Mesenchymal stem cell (in vitro differentiated cells and primary cell): Measurements from ENCODE around the gene TTI1.

Source experiments
- DNase-seq: peaks from one replicate; pipeline ENCODE4 v3.0.0-alpha.2; 2013
- H2AFZ ChIP-seq: one replicate; pipeline ENCODE4 v1.6.1; 2013; ENCODE audit warnings: low read depth, mild to moderate bottlenecking, control low read depth, inconsistent platforms, low read length, moderate library complexity
- H2AK5ac ChIP-seq: 2 replicates; pipeline ENCODE4 v1.6.1; 2013; ENCODE audit warnings: low read length, moderate library complexity, mild to moderate bottlenecking, inconsistent platforms; ENCODE audit not compliant: severe bottlenecking
- H2BK120ac ChIP-seq: one replicate; pipeline ENCODE4 v1.6.1; 2013; ENCODE audit warnings: low read depth, mild to moderate bottlenecking, inconsistent platforms, low read length, moderate library complexity
- H2BK12ac ChIP-seq, 2 experiments: one replicate each; pipeline ENCODE4 v1.6.1; 2013; ENCODE audit warnings: inconsistent platforms in 2 of 2, low read length in 2 of 2, mild to moderate bottlenecking in 2 of 2, moderate library complexity in 2 of 2, control low read depth in 1 of 2
- H2BK15ac ChIP-seq: one replicate; pipeline ENCODE4 v1.6.1; 2013; ENCODE audit warnings: mild to moderate bottlenecking, low read depth, inconsistent platforms; ENCODE audit not compliant: poor library complexity, severe bottlenecking
- H2BK5ac ChIP-seq: 2 replicates; pipeline ENCODE4 v1.6.1; 2013; ENCODE audit warnings: low read depth, mild to moderate bottlenecking, low read length, control low read depth, inconsistent platforms; ENCODE audit not compliant: poor library complexity, severe bottlenecking
- H3K14ac ChIP-seq, 2 experiments: one replicate each; pipeline ENCODE4 v1.6.1; 2013; ENCODE audit warnings: inconsistent platforms in 2 of 2, low read length in 2 of 2, control low read depth in 1 of 2, mild to moderate bottlenecking in 1 of 2, moderate library complexity in 1 of 2
- H3K18ac ChIP-seq, 2 experiments: one replicate each; pipeline ENCODE4 v1.6.1; 2013; ENCODE audit warnings: inconsistent platforms in 2 of 2, low read length in 2 of 2, control low read depth in 1 of 2, low read depth in 1 of 2, mild to moderate bottlenecking in 1 of 2
- H3K23ac ChIP-seq, 2 experiments: one replicate each; pipeline ENCODE4 v1.6.1; 2013; ENCODE audit warnings: inconsistent platforms in 2 of 2, low read length in 2 of 2, mild to moderate bottlenecking in 2 of 2, moderate library complexity in 2 of 2, control low read depth in 1 of 2
- H3K27ac ChIP-seq: 2 replicates; pipeline ENCODE4 v1.5.1; 2013; ENCODE audit warnings: mild to moderate bottlenecking, moderate library complexity, low read length, control low read depth, inconsistent platforms; ENCODE audit not compliant: poor library complexity, severe bottlenecking
- H3K27me3 ChIP-seq, 2 experiments: 2 replicates each; pipeline versions ENCODE4 v1.6.1 to v1.7.0; 2013; ENCODE audit warnings: low read length in 2 of 2, mild to moderate bottlenecking in 2 of 2, moderate library complexity in 2 of 2, control low read depth in 1 of 2, inconsistent platforms in 1 of 2; ENCODE audit not compliant: control insufficient read depth in 1 of 2, insufficient read depth in 1 of 2
- H3K36me3 ChIP-seq, 2 experiments: 2 replicates each; pipeline versions ENCODE4 v1.6.1 to v1.7.0; 2013; ENCODE audit warnings: low read length in 2 of 2, control low read depth in 1 of 2, inconsistent platforms in 1 of 2, low read depth in 1 of 2, mild to moderate bottlenecking in 1 of 2; ENCODE audit not compliant: insufficient read depth in 2 of 2, control insufficient read depth in 1 of 2
- H3K4ac ChIP-seq, 2 experiments: one replicate each; pipeline ENCODE4 v1.6.1; 2013; ENCODE audit warnings: inconsistent platforms in 2 of 2, low read length in 2 of 2, mild to moderate bottlenecking in 2 of 2, moderate library complexity in 2 of 2, control low read depth in 1 of 2, low read depth in 1 of 2
- H3K4me1 ChIP-seq: 2 replicates; pipeline ENCODE4 v1.6.1; 2013; ENCODE audit warnings: low read depth, low read length, control low read depth; ENCODE audit not compliant: control insufficient read depth, insufficient read depth
- H3K4me2 ChIP-seq: 2 replicates; pipeline ENCODE4 v1.6.1; 2013; ENCODE audit warnings: low read length, mild to moderate bottlenecking, inconsistent platforms; ENCODE audit not compliant: poor library complexity, severe bottlenecking
- H3K4me3 ChIP-seq, 2 experiments: 2 replicates each; pipeline versions ENCODE4 v1.5.1 to v1.7.0; 2013; ENCODE audit warnings: low read length in 2 of 2, mild to moderate bottlenecking in 2 of 2, control low read depth in 1 of 2, low read depth in 1 of 2; ENCODE audit not compliant: insufficient read depth in 1 of 2
- H3K79me1 ChIP-seq: replicated peaks from 2 replicates; pipeline ENCODE4 v1.6.1; 2013; ENCODE audit warnings: mild to moderate bottlenecking, control low read depth, low read length, inconsistent platforms; ENCODE audit not compliant: poor library complexity, severe bottlenecking
- H3K9ac ChIP-seq: 2 replicates; pipeline ENCODE4 v1.7.0; 2013; ENCODE audit warnings: mild to moderate bottlenecking, low read length, moderate library complexity
- H3K9me3 ChIP-seq: 2 replicates; pipeline ENCODE4 v1.7.0; 2013; ENCODE audit warnings: mild to moderate bottlenecking, low read length; ENCODE audit not compliant: control insufficient read depth
- H4K8ac ChIP-seq: one replicate; pipeline ENCODE4 v1.6.1; 2013; ENCODE audit warnings: inconsistent platforms, mild to moderate bottlenecking, low read length, moderate library complexity
- H4K91ac ChIP-seq: one replicate; pipeline ENCODE4 v1.6.1; 2013; ENCODE audit warnings: mild to moderate bottlenecking, low read length, inconsistent platforms
- WGBS: methylation state at CpG from one replicate; pipeline ENCODE4 v1.1.7; 2013; ENCODE audit warnings: mixed read lengths; 5-methylcytosine and 5-hydroxymethylcytosine counted together

Gene TTI1

DNA sequence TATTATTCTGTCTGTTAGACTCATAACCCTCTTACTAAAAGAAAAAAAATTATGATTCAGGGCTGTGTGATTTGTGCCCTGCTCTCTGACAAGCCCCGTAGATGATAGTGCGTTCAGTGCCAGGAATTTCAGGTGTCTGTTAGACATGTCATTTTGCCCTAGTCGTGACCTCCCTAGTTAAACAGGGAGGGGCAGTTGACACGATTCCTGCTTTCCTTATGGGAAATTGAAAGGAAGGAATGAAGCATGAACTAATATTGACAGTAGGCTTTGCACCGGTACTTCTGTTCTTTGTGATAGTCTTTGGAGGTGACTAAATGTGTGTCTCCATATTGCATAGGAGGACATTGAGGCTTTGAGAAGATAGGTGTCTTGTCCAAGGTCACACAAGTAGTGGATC is 26.6 kb upstream of the TTI1 start:
- Histone ChIP-seq H3K4me1 (peaks cover 3% of the 10 kb centered on the region), H2AFZ (no peak overlapping the region), H3K9ac (no peak overlapping the region), H3K23ac (no peak overlapping the region), H3K79me1 (peaks cover 26% of the 10 kb centered on the region), H2AK5ac (no peak overlapping the region), H2BK12ac (no peak overlapping the region), H2BK5ac (no peak overlapping the region), H3K18ac (no peak overlapping the region), H4K91ac (no peak overlapping the region), H3K9me3 (no peaks in the 10 kb centered on the region), H2BK120ac (no peak overlapping the region), H3K4ac (no peak overlapping the region), H3K27ac (no peak overlapping the region), H3K14ac (no peak overlapping the region), H3K36me3 (peaks cover 19 to 79% of the 10 kb centered on the region in 2 experiments), H3K4me2 (no peak overlapping the region), H3K27me3 (no peaks in the 10 kb centered on the region), H2BK15ac (no peak overlapping the region), H3K4me3 (no peak overlapping the region), H4K8ac (peak overlapping the region; percentile 53)
- no peak for DNase-seq
- 96% methylated on average over 5 of the region's 5 CpGs for WGBS

DNA sequence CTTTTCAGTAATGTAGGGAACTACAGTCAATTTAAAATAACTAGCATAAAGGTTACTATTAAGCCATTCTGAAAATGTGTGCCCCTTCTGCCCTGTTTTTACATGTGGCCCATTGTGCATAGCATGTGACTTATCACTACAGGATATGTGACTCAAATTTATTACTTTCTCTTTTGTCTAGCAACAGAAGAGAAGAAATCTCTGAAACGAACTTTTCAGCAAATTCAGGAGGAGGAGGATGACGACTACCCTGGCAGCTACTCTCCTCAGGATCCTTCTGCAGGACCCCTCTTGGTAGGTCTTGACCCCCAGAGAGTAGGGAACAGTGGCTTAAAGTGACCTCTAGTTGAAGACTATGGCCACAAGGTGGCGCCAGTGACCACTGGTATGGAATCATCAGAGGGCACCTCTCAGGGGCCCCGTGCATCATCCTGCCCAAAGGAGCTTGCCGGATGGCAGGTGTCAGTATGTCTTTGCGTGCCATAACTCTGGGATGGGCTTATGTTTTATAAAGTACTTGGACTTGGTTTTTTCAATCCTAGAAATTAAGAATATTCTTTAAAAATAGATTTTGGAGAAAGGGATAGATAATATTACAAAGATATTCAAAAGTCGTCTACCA is 24.2 kb upstream of the TTI1 start:
- Histone ChIP-seq H3K18ac (no peak overlapping the region), H2BK12ac (no peak overlapping the region), H2AK5ac (no peak overlapping the region), H3K14ac (no peak overlapping the region), H3K4me3 (no peak overlapping the region), H2AFZ (no peak overlapping the region), H2BK15ac (no peak overlapping the region), H3K4me2 (no peak overlapping the region), H3K9ac (peak overlapping the region; percentile 23), H3K79me1 (peaks cover 22% of the 10 kb centered on the region), H3K9me3 (no peaks in the 10 kb centered on the region), H4K8ac (peak overlapping the region; percentile 90), H2BK5ac (no peak overlapping the region), H3K27ac (no peak overlapping the region), H3K36me3 (peaks cover 4 to 65% of the 10 kb centered on the region in 2 experiments), H4K91ac (no peak overlapping the region), H3K23ac (no peak overlapping the region), H3K27me3 (no peaks in the 10 kb centered on the region), H3K4ac (no peak overlapping the region), H2BK120ac (no peak overlapping the region), H3K4me1 (peaks cover 3% of the 10 kb centered on the region)
- peak; percentile 81 for DNase-seq
- WGBS, result 13% methylated on average over 5 of the region's 7 CpGs

DNA sequence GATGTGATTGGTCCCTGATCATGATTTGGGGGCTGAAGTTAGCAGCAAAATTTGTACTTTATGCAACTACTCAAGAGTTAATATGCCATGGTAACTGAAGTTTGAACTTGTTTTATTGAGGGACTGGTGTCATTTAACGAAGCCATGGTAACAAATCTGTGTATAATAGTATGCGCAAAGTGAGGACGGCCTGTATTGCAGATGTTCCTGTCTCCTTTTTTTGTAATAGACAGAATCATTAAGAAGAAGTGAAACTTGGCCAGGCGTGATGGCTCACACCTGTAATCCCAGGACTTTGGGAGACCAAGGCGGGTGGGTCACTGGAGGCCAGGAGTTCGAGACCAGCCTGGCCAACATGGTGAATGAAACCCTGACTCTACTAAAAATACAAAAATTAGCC is 22.6 kb upstream of the TTI1 start:
- H3K27me3 ChIP-seq, result no peaks in the 10 kb centered on the region
- H2BK120ac ChIP-seq, result no peak overlapping the region
- no peak overlapping the region for H3K14ac ChIP-seq
- no peak overlapping the region for H2BK12ac ChIP-seq
- no peak for DNase-seq
- H3K9me3 ChIP-seq, result no peaks in the 10 kb centered on the region
- no peak overlapping the region for H3K23ac ChIP-seq
- no peak overlapping the region for H2BK15ac ChIP-seq
- H3K18ac ChIP-seq, result no peak overlapping the region
- 95% methylated on average over 6 of the region's 6 CpGs for WGBS
- peaks cover 20% of the 10 kb centered on the region for H3K79me1 ChIP-seq
- no peak overlapping the region for H4K91ac ChIP-seq
- no peak overlapping the region for H3K4me2 ChIP-seq
- H2AFZ ChIP-seq, result no peak overlapping the region
- H3K36me3 ChIP-seq, result peaks cover 2 to 61% of the 10 kb centered on the region in 2 experiments
- no peak overlapping the region for H3K4me3 ChIP-seq
- no peak overlapping the region for H3K27ac ChIP-seq
- no peak overlapping the region for H2BK5ac ChIP-seq
- H3K4ac ChIP-seq, result no peak overlapping the region
- peaks cover 3% of the 10 kb centered on the region for H3K4me1 ChIP-seq
- no peak overlapping the region for H4K8ac ChIP-seq
- H3K9ac ChIP-seq, result no peak overlapping the region
- no peak overlapping the region for H2AK5ac ChIP-seq

DNA sequence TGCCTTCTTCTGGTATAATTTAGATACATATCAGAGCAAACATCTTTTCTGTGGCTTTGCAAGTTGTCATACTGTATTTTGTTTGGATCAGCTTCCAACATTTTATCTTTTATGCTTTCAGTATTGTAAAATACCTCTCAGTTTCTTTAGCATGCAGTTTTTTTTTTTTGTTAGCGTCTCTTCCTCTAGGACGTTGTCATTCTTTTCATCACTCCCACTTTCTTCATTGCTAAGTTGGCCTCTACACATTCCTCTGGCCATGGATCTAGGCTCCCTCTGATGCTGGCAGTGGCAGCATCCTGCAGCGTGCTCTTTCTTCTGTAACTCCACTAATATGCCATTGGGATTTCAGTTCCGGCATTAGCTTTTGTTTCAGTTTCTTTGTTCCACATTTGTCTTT is 22.0 kb upstream of the TTI1 start:
- WGBS, result 85% methylated on average over 4 of the region's 4 CpGs
- Histone ChIP-seq H2AFZ (no peak overlapping the region), H3K27ac (no peak overlapping the region), H3K18ac (no peak overlapping the region), H3K4ac (no peak overlapping the region), H4K8ac (no peak overlapping the region), H2BK15ac (no peak overlapping the region), H2BK5ac (no peak overlapping the region), H2BK12ac (no peak overlapping the region), H3K14ac (no peak overlapping the region), H4K91ac (no peak overlapping the region), H3K79me1 (peaks cover 19% of the 10 kb centered on the region), H3K4me1 (no peaks in the 10 kb centered on the region), H3K23ac (no peak overlapping the region), H2AK5ac (no peak overlapping the region), H3K9ac (no peak overlapping the region), H2BK120ac (no peak overlapping the region), H3K4me2 (no peak overlapping the region), H3K36me3 (peaks cover 2 to 58% of the 10 kb centered on the region in 2 experiments), H3K27me3 (no peaks in the 10 kb centered on the region), H3K4me3 (no peak overlapping the region), H3K9me3 (no peaks in the 10 kb centered on the region)
- no peak for DNase-seq
